ENCODE measurements around the gene STOML3. TPM values are rescaled to one million over a fixed set of nuclear protein-coding genes. Genes with fewer than 3 reads are reported as not detected.

Gene STOML3
- total RNA-seq, 1 donor from 2014 or later: not detected

GRCh38 chr13:39032150-39032549 is 41.5 kb upstream of the STOML3 start:
- DNase-seq (no peak), ATAC-seq (ENCODE audit: low read depth) (no peak)
- POLR2A ChIA-PET: interaction anchor here (1.0 kb wide), 1 partner anchor 15 kb away, joined by 3 read pairs; no protein-coding TSS in a partner anchor
- Mint-ChIP-seq H3K9me3 (no peaks in the 10 kb centered on the region), H3K4me1 (peaks cover 39% of the 10 kb centered on the region), H3K27me3 (no peaks in the 10 kb centered on the region), H3K4me3 (no peak overlapping the region), H3K27ac (no peak overlapping the region), H3K36me3 (ENCODE audit: low read depth) (peaks cover 39% of the 10 kb centered on the region)
- CTCF ChIA-PET: interaction anchor here (1.5 kb wide), 1 partner anchor 15 kb away, joined by 5 read pairs; no protein-coding TSS in a partner anchor
- intact Hi-C loops (cut with micrococcal nuclease): no loop called here
- no peak for TF ChIP-seq CTCF (IDR thresholded peaks at IDR 0.05)

GRCh38 chr13:39025433-39025839 is 34.8 kb upstream of the STOML3 start:
- H3K9me3 Mint-ChIP-seq: no peaks in the 10 kb centered on the region
- POLR2A ChIA-PET: no interaction called here
- no peaks in the 10 kb centered on the region for H3K27me3 Mint-ChIP-seq
- intact Hi-C loops (cut with micrococcal nuclease): loop anchor here (5.0 kb wide), 1 partner anchor 1963 kb away; no protein-coding TSS in a partner anchor
- no peak overlapping the region for H3K4me3 Mint-ChIP-seq
- no peak overlapping the region for H3K27ac Mint-ChIP-seq
- no peak for ATAC-seq (ENCODE audit: low read depth)
- H3K36me3 Mint-ChIP-seq (ENCODE audit: low read depth): peaks cover 80% of the 10 kb centered on the region
- DNase-seq: no peak
- CTCF ChIA-PET: no interaction called here
- TF ChIP-seq CTCF (IDR thresholded peaks at IDR 0.05): no peak
- no peaks in the 10 kb centered on the region for H3K4me1 Mint-ChIP-seq

- no peaks in the 10 kb centered on the region for H3K27me3 Mint-ChIP-seq
- peaks cover 79% of the 10 kb centered on the region for H3K36me3 Mint-ChIP-seq (ENCODE audit: low read depth)
- no peak for TF ChIP-seq CTCF (IDR thresholded peaks at IDR 0.05)
- no peak for ATAC-seq (ENCODE audit: low read depth)
- CTCF ChIA-PET: no interaction called here
- H3K9me3 Mint-ChIP-seq: no peaks in the 10 kb centered on the region
- H3K4me3 Mint-ChIP-seq: no peak overlapping the region
- no peak overlapping the region for H3K27ac Mint-ChIP-seq
- POLR2A ChIA-PET: no interaction called here
- no peaks in the 10 kb centered on the region for H3K4me1 Mint-ChIP-seq
- intact Hi-C loops (cut with micrococcal nuclease): no loop called here
- DNase-seq: no peak
Observed at GRCh38 chr13:39023761-39024160, 33.1 kb upstream of the STOML3 start.

GRCh38 chr13:39023316-39023715 is 32.7 kb upstream of the STOML3 start:
- TF ChIP-seq CTCF (IDR thresholded peaks at IDR 0.05): no peak
- DNase-seq: no peak
- Mint-ChIP-seq H3K9me3 (no peaks in the 10 kb centered on the region), H3K4me1 (no peaks in the 10 kb centered on the region), H3K4me3 (no peak overlapping the region), H3K27me3 (no peaks in the 10 kb centered on the region), H3K27ac (no peak overlapping the region), H3K36me3 (ENCODE audit: low read depth) (peaks cover 81% of the 10 kb centered on the region)
- ChIA-PET CTCF (no interaction called here), POLR2A (no interaction called here)
- intact Hi-C loops (cut with micrococcal nuclease): no loop called here
- no peak for ATAC-seq (ENCODE audit: low read depth)

- ChIA-PET POLR2A (no interaction called here), CTCF (no interaction called here)
- H3K4me3 Mint-ChIP-seq: no peak overlapping the region
- H3K9me3 Mint-ChIP-seq: no peaks in the 10 kb centered on the region
- no peak for TF ChIP-seq CTCF (IDR thresholded peaks at IDR 0.05)
- H3K36me3 Mint-ChIP-seq (ENCODE audit: low read depth): peaks cover 78% of the 10 kb centered on the region
- no peaks in the 10 kb centered on the region for H3K27me3 Mint-ChIP-seq
- no peak for ATAC-seq (ENCODE audit: low read depth)
- no peaks in the 10 kb centered on the region for H3K4me1 Mint-ChIP-seq
- intact Hi-C loops (cut with micrococcal nuclease): no loop called here
- no peak for DNase-seq
- H3K27ac Mint-ChIP-seq: no peak overlapping the region
Observed at GRCh38 chr13:39020853-39021462, 30.3 kb upstream of the STOML3 start.

Measured in activated B cell treated with CpG ODN at 0.5 μM for 24 hours (primary cell).